ENCODE results near the gene MKNK2. TPM values are rescaled to one million over a fixed set of nuclear protein-coding genes. Genes with fewer than 3 reads are reported as not detected.

Gene MKNK2
- total RNA-seq, 4 donors from 2014 or later: 34.6 to 155 (median 81.7) TPM

DNA sequence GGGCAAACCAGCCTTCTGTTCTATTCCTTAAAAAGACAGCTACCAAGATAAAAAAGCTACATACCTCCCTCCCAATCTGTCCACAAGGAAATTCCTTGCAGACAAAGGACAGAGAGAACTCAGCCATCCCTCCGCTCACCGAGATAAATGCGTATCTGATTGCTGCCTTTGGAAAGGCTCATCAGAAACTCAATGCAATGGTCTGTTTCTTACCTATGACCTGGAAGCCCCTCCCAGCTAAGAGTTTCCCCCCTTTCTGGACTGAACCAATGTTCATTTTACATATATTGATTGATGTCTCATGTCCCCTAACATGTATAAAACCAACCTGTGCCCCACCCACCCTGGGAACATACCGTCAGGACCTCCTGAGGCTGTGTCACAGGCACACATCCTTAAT is 47.2 kb downstream of the MKNK2 start:
- Histone ChIP-seq H3K4me1 (no peaks in the 10 kb centered on the region), H3K9me3 (no peaks in the 10 kb centered on the region), H3K36me3 (no peaks in the 10 kb centered on the region), H3K4me3 (no peak overlapping the region), H3K27ac (no peak overlapping the region), H3K27me3 (no peaks in the 10 kb centered on the region)
- intact Hi-C loops (cut with DNase I; ENCODE audit: low total_unique reads): no loop called here
- no peak for DNase-seq
- TF ChIP-seq, protein P1, sequence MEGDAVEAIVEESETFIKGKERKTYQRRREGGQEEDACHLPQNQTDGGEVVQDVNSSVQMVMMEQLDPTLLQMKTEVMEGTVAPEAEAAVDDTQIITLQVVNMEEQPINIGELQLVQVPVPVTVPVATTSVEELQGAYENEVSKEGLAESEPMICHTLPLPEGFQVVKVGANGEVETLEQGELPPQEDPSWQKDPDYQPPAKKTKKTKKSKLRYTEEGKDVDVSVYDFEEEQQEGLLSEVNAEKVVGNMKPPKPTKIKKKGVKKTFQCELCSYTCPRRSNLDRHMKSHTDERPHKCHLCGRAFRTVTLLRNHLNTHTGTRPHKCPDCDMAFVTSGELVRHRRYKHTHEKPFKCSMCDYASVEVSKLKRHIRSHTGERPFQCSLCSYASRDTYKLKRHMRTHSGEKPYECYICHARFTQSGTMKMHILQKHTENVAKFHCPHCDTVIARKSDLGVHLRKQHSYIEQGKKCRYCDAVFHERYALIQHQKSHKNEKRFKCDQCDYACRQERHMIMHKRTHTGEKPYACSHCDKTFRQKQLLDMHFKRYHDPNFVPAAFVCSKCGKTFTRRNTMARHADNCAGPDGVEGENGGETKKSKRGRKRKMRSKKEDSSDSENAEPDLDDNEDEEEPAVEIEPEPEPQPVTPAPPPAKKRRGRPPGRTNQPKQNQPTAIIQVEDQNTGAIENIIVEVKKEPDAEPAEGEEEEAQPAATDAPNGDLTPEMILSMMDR (IDR thresholded peaks at IDR 0.05): no peak
- TF ChIP-seq POLR2A (IDR thresholded peaks at IDR 0.05): no peak

DNA sequence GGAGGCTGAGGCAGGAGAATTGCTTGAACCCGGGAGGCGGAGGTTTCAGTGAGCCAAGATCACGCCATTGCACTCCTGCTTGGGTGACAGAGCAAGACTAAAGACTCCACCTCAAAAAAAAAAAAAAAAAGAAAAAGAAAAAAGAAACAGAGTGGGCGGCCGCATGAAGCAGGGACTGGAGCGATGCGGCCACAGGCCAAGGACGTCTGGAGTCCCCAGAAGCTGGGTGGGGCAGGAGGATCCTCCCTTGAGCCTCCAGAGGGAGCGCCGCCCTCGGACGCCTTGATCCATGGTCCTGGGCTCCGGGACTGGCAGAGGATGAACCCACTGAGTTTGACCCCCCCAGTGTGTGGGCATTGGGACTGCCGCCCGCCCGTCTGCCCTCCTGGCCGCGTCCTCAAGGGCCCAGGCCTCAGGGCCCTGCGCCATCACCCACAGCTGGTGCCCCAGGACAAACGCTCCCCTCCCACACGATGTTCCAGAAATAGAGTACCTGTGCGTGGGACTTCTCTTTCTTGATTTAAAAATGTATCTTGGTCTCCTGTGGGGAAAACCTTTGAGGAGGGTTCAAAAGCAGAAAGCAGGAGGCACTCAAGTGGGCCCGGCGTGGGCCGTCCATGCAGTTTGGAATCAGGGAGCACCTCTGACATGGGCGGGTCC is 51.1 kb downstream of the MKNK2 start:
- TF ChIP-seq, protein P1 (IDR thresholded peaks at IDR 0.05): no peak
- TF ChIP-seq POLR2A (IDR thresholded peaks at IDR 0.05): no peak
- no peak for DNase-seq
- H3K27me3 ChIP-seq: no peaks in the 10 kb centered on the region
- no peaks in the 10 kb centered on the region for H3K9me3 ChIP-seq
- no peak overlapping the region for H3K27ac ChIP-seq
- no peaks in the 10 kb centered on the region for H3K4me1 ChIP-seq
- intact Hi-C loops (cut with DNase I; ENCODE audit: low total_unique reads): no loop called here
- H3K36me3 ChIP-seq: no peaks in the 10 kb centered on the region
- no peak overlapping the region for H3K4me3 ChIP-seq

DNA sequence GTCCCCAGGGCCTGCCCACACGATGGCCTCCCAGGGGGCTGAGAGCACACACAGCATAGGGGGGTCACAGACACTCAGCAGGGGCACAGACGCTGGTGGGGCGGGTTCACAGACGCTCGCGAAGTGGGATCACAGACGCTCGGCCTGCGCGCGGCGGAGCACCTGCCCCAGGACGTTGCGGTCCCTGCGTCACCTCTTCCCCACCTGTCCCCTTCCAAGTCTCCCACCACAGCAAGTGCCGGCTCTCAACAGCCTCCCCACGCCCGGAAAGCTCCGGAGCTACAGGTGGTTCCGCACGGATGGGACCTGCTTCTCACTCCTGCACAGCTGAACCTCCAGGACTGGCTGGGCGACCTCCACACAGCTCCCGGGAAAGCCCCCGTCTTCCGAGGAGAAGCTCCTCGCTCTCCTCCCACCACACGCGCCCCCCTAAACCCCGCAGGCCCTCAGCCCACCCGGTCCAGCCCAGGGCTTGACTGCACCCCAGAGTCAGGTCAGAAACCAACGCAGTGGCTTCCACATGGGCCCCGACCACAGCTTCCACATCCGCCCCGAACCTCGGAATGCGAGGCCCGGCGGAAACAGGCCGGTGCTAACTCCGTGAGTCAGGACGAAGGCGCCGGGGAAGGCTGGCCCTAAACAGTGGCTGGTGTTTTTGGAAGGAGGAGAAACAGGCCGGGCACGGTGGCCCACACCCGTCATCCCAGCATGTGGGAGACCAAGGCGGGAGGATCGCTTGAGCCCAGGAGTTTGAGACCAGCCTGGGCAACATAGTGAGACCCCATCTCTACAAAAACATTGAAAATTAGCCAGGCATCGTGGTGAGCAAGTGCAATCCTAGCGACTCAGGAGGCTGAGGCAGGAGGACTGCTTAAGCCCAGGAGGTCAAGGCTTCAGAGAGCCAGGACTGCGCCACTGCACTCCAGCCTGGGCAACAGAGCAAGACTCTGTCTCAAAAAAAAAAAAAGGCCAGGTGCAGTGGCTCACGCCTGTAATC is 52.0 kb downstream of the MKNK2 start:
- Histone ChIP-seq H3K4me1 (no peaks in the 10 kb centered on the region), H3K4me3 (no peak overlapping the region), H3K27ac (no peak overlapping the region), H3K36me3 (no peaks in the 10 kb centered on the region), H3K9me3 (no peaks in the 10 kb centered on the region), H3K27me3 (no peaks in the 10 kb centered on the region)
- TF ChIP-seq, protein P1 (IDR thresholded peaks at IDR 0.05): no peak
- intact Hi-C loops (cut with DNase I; ENCODE audit: low total_unique reads): no loop called here
- peak in 1 of 2 donors; percentile 15 for DNase-seq

DNA sequence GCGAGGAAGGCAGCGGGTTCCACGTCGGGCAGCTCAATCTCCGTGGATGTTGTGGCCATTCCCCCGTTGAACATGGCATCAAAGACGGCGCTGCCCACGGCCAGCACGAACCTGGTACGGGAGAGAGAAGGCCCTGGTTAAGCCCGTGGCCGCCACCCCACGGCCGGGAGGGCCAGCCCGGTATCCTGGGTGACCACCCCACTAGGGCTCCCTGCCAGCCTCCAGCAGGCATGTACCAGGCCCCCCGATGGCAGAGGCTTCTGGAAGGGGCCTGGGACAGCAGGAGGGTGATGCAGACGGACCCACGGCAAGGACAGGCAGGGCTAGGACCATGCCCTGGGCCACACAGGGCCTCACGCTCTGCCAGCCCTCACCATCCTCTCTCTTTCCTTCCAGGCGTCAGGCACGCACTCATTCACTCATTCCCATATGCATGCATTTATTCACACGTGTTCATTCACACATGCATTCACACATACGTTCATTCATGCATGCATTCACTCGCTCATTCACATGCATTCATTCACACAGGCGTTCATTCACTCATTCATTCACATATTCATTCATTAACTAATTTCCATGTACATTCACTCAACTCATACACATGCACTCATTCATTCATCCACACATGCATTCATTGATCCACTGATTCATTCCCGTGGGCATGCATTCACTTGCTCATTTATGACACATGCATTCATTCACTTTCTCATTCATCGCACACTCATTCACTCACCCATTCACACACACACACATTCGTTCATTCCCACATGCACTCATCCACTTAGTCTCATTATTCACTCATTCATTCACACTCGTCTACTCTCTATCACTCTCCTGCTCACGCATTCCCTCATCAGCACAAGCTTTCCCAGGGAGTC is 53.5 kb downstream of the MKNK2 start:
- H3K27me3 ChIP-seq: no peaks in the 10 kb centered on the region
- TF ChIP-seq, protein P1 (IDR thresholded peaks at IDR 0.05): no peak
- TF ChIP-seq POLR2A (IDR thresholded peaks at IDR 0.05): no peak
- intact Hi-C loops (cut with DNase I; ENCODE audit: low total_unique reads): no loop called here
- H3K4me1 ChIP-seq: no peaks in the 10 kb centered on the region
- no peak overlapping the region for H3K4me3 ChIP-seq
- H3K9me3 ChIP-seq: no peaks in the 10 kb centered on the region
- H3K27ac ChIP-seq: no peak overlapping the region
- no peaks in the 10 kb centered on the region for H3K36me3 ChIP-seq
- DNase-seq: no peak

Data from uterus (tissue), 4 donors.